ENCODE results near the gene ADCY10. TPM values are rescaled to one million over a fixed set of nuclear protein-coding genes. Genes with fewer than 3 reads are reported as not detected.

Gene ADCY10
- total and polyA plus RNA-seq, 2 experiments from 2014 or later, result not detected

GRCh38 chr1:167790117-167790516 lies 123.8 kb downstream of the ADCY10 start (continued):
- TF ChIP-seq ZNF462 (CRISPR knock-in tag; IDR thresholded peaks at IDR 0.05), result no peak

GRCh38 chr1:167789501-167789900 lies 124.4 kb downstream of the ADCY10 start:
- H3K27ac ChIP-seq (ENCODE audit: low read depth), result no peak overlapping the region
- Mint-ChIP-seq H3K9me3 (no peaks in the 10 kb centered on the region; the same call in 2 of the 3 replicates), H3K4me1 (no peaks in the 10 kb centered on the region), H3K36me3 (ENCODE audit: low read depth) (peaks cover 45% of the 10 kb centered on the region), H3K27me3 (ENCODE audit: insufficient read depth, low read depth, poor library complexity) (no peaks in the 10 kb centered on the region), H3K4me3 (no peak overlapping the region), H3K27ac (no peak overlapping the region)
- ATAC-seq (no peak), DNase-seq (ENCODE audit: low spot score) (no peak)
- H3K9me2 ChIP-seq (ENCODE audit: insufficient read depth), result no peaks in the 10 kb centered on the region
- H3K4me2 ChIP-seq, result no peak overlapping the region
- H3K36me3 ChIP-seq (ENCODE audit: insufficient read depth), result peaks cover 18% of the 10 kb centered on the region; the same call in 1 of the 2 replicates
- no peaks in the 10 kb centered on the region for H3K79me2 ChIP-seq (replicated peaks; ENCODE audit: insufficient read depth)
- H3K4me1 ChIP-seq (ENCODE audit: insufficient read depth), result no peaks in the 10 kb centered on the region
- H2AFZ ChIP-seq, result no peak overlapping the region
- no peak overlapping the region for H3K4me3 ChIP-seq
- peaks cover 10% of the 10 kb centered on the region for H4K20me1 ChIP-seq (replicated peaks; ENCODE audit: insufficient read depth)
- no peaks in the 10 kb centered on the region for H3K27me3 ChIP-seq (ENCODE audit: insufficient read depth)
- H3F3A ChIP-seq (replicated peaks; ENCODE audit: low read depth), result no peaks in the 10 kb centered on the region
- TF ChIP-seq EZH2 (IDR thresholded peaks at IDR 0.05; ENCODE audit: low read depth, unreplicated experiment), result no peak
- no peak for TF ChIP-seq REST (IDR thresholded peaks at IDR 0.05; ENCODE audit: unreplicated experiment)
- no peak for TF ChIP-seq STAT1 (IDR thresholded peaks at IDR 0.05; ENCODE audit: unreplicated experiment)
- TF ChIP-seq ETS1 (IDR thresholded peaks at IDR 0.05), result no peak
- TF ChIP-seq ZNF114 (CRISPR knock-in tag; IDR thresholded peaks at IDR 0.05), result no peak
- no peak for TF ChIP-seq JUNB (IDR thresholded peaks at IDR 0.05; ENCODE audit: unreplicated experiment)

All from GM23338 (cell line).